Hepatocyte (in vitro differentiated cells): ENCODE measurements around the gene CORO1C.

Source experiments
- EZH2phosphoT487 ChIP-seq: fragments of 200-600 bp; sonication (generic); IDR thresholded peaks from one replicate; pipeline ENCODE4 v1.6.1; 2018; ENCODE audit warnings: antibody characterized with exemption, mild to moderate bottlenecking, low read depth, moderate library complexity; ENCODE audit not compliant: unreplicated experiment, severe bottlenecking
- TF ChIP-seq, protein P1 (sequence below): fragments of 200-600 bp; sonication (generic); IDR thresholded peaks from 2 replicates; pipeline ENCODE4 v1.5.1; 2016; ENCODE audit warnings: antibody characterized with exemption, mild to moderate bottlenecking; ENCODE audit not compliant: poor library complexity

DNA sequence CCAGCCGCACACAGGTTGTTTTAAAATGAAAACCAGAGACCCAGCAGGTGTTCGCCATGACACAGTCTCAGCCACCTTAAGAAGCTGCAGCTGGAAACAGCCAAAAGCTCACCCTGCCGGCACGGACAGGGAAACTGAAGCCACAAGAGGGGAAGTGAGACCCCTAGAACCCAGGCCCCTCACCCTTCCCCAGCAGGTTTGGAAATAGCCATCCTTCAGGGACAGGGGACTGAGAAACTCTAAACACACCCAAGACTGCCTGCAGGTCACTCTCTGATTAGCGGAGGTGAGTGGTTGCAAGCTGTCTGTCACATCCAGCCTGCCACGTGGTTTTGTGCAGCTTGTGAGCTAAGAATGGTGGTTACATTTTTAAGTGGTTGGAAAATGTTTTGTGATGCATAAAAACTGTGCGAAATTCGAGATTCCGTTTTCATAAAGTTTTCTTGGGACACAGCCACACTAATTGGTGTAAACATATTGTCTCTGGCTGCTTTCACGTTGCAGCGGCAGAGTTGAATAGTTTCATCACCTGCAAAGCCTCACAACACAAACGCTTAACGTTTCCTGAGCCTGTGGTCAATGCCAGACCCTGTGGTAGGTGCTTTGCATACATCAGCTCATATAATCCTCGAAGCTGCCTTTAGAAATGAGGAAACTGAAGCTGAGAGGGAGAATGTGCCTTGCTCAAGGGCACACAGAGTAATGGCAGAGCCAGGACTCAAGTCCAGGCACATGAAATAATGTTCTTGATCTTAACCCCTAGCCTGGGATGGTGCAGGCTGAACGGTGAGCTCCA, 95.9 kb downstream of the CORO1C start:
- TF ChIP-seq, protein P1, sequence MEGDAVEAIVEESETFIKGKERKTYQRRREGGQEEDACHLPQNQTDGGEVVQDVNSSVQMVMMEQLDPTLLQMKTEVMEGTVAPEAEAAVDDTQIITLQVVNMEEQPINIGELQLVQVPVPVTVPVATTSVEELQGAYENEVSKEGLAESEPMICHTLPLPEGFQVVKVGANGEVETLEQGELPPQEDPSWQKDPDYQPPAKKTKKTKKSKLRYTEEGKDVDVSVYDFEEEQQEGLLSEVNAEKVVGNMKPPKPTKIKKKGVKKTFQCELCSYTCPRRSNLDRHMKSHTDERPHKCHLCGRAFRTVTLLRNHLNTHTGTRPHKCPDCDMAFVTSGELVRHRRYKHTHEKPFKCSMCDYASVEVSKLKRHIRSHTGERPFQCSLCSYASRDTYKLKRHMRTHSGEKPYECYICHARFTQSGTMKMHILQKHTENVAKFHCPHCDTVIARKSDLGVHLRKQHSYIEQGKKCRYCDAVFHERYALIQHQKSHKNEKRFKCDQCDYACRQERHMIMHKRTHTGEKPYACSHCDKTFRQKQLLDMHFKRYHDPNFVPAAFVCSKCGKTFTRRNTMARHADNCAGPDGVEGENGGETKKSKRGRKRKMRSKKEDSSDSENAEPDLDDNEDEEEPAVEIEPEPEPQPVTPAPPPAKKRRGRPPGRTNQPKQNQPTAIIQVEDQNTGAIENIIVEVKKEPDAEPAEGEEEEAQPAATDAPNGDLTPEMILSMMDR: no peak
- no peak for TF ChIP-seq EZH2phosphoT487
